ENCODE measurements around the gene TMEM252. TPM values are rescaled to one million over a fixed set of nuclear protein-coding genes. Genes with fewer than 3 reads are reported as not detected.

The TMEM252 gene
- polyA plus RNA-seq, 2 of the 4 experiments (the other 2 are of a cell fraction), result not detected

DNA sequence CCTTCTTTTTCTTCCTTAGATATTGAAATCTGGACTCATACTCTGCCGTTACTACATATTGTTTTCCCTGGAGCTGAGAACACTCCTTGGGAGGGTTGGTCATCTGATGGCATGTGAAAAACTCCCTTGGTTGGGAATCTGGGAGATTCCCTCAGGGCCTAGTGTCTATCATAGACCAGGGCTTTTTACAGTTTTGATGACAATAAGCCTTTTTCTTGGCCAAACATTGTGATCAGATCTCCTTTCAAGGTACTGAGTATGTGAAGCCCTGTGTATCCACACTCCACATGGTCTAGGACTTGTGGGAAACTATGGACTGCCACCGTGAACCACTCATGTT, 32.9 kb downstream of the TMEM252 start:
- peak in 1 of 2 experiments; percentile 27; a peak in 2 of 6 replicates for ATAC-seq
- CTCF ChIA-PET, result interaction anchor here (1.2 to 1.9 kb wide), 3 partner anchors 10 to 76 kb away, joined by 3 to 6 read pairs (median 3); no protein-coding TSS in a partner anchor

DNA sequence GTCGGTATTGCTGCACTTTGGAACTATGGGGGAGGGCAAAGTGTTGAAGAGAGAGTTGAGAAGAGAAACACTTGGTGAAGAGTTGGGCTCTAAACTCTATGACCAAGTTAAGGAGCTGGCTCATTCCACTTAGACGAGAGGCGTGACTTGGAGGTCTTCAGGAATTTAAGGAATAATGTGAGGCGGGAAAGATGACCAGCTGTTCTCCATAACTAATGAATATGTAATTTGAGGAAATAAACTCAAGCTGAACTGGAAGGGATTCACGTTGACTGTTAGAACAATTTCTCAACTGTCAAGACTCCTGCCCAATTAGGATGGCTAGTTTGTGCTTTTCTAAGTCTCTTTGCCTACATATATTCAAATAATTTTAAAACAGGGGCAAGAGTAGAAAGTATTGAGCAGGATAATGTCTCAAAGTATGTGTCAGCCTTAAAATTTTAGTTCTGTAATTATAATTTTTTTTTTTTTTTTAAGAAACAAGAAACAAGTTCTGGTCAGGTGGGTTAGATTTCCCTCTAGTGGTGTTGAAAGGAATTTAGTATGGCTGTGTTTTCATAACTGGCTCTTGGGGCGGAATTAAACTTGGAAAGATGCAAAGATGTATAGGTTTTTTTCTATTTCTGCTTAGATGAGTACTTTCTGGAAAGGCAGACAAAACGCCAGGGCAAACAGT, 33.4 kb downstream of the TMEM252 start:
- Histone ChIP-seq H3K9me3 (no peaks in the 10 kb centered on the region), H3K4me1 (no peaks in the 10 kb centered on the region), H3K27ac (no peak overlapping the region), H3K4me3 (no peak overlapping the region), H3K4me2 (no peak overlapping the region)
- no peak for FAIRE-seq
- peak in 1 of 2 experiments; percentile 57; a peak in 2 of 6 replicates for ATAC-seq
- WGBS (ENCODE audit: missing lambda C conversion rate), result 54% methylated on average over 7 of the region's 7 CpGs
- peak; percentile 15 to 17 for DNase-seq (ENCODE audit: low read depth in 1 of 2, low spot score in 1 of 2)
- POLR2A ChIA-PET, result no interaction called here
- CTCF ChIA-PET, result interaction anchor here (0.7 to 1.9 kb wide), 7 partner anchors 9 to 151 kb away, joined by 3 to 6 read pairs (median 3); partner anchors contain the start of gene PGM5
- TF ChIP-seq TFCP2L1 (CRISPR knock-in tag; IDR thresholded peaks at IDR 0.05) (no peak), CBX8 (IDR thresholded peaks at IDR 0.05) (no peak), SMC3 (IDR thresholded peaks at IDR 0.05) (peak; percentile 69), RAD21 (conservative IDR thresholded peaks at IDR 0.05 in 1 of 2, IDR thresholded peaks at IDR 0.05 in 1 of 2) (peak; percentile 65 to 72), FOXS1 (CRISPR knock-in tag; IDR thresholded peaks at IDR 0.05) (no peak), CHD4 (IDR thresholded peaks at IDR 0.05; ENCODE audit: borderline replicate concordance) (no peak), EP300 (IDR thresholded peaks at IDR 0.05) (no peak), RNF2 (IDR thresholded peaks at IDR 0.05; ENCODE audit: borderline replicate concordance, low read depth) (no peak), MYC (IDR thresholded peaks at IDR 0.05; ENCODE audit: borderline replicate concordance, low read length) (no peak), HDAC2 (IDR thresholded peaks at IDR 0.05) (no peak), NFE2L2 (conservative IDR thresholded peaks at IDR 0.05; ENCODE audit: low read length) (no peak), CEBPB (IDR thresholded peaks at IDR 0.05) (no peak), CBX2 (IDR thresholded peaks at IDR 0.05; ENCODE audit: borderline replicate concordance, low read depth) (no peak), CHD2 (IDR thresholded peaks at IDR 0.05; ENCODE audit: low read length, partially characterized antibody) (no peak), HOXA7 (CRISPR knock-in tag; IDR thresholded peaks at IDR 0.05) (no peak)
- TF ChIP-seq, protein P1, sequence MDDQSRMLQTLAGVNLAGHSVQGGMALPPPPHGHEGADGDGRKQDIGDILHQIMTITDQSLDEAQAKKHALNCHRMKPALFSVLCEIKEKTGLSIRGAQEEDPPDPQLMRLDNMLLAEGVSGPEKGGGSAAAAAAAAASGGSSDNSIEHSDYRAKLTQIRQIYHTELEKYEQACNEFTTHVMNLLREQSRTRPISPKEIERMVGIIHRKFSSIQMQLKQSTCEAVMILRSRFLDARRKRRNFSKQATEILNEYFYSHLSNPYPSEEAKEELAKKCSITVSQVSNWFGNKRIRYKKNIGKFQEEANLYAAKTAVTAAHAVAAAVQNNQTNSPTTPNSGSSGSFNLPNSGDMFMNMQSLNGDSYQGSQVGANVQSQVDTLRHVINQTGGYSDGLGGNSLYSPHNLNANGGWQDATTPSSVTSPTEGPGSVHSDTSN (IDR thresholded peaks at IDR 0.05), result no peak
- TF ChIP-seq, protein P2, sequence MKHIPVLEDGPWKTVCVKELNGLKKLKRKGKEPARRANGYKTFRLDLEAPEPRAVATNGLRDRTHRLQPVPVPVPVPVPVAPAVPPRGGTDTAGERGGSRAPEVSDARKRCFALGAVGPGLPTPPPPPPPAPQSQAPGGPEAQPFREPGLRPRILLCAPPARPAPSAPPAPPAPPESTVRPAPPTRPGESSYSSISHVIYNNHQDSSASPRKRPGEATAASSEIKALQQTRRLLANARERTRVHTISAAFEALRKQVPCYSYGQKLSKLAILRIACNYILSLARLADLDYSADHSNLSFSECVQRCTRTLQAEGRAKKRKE (CRISPR knock-in tag; IDR thresholded peaks at IDR 0.05; ENCODE audit: low read depth), result no peak
- TF ChIP-seq, protein P3, sequence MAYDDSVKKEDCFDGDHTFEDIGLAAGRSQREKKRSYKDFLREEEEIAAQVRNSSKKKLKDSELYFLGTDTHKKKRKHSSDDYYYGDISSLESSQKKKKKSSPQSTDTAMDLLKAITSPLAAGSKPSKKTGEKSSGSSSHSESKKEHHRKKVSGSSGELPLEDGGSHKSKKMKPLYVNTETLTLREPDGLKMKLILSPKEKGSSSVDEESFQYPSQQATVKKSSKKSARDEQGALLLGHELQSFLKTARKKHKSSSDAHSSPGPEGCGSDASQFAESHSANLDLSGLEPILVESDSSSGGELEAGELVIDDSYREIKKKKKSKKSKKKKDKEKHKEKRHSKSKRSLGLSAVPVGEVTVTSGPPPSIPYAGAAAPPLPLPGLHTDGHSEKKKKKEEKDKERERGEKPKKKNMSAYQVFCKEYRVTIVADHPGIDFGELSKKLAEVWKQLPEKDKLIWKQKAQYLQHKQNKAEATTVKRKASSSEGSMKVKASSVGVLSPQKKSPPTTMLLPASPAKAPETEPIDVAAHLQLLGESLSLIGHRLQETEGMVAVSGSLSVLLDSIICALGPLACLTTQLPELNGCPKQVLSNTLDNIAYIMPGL (CRISPR knock-in tag; IDR thresholded peaks at IDR 0.05; ENCODE audit: borderline replicate concordance), result no peak
- TF ChIP-seq, protein P4, sequence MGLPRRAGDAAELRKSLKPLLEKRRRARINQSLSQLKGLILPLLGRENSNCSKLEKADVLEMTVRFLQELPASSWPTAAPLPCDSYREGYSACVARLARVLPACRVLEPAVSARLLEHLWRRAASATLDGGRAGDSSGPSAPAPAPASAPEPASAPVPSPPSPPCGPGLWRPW (IDR thresholded peaks at IDR 0.05), result no peak
- TF ChIP-seq, protein P5, sequence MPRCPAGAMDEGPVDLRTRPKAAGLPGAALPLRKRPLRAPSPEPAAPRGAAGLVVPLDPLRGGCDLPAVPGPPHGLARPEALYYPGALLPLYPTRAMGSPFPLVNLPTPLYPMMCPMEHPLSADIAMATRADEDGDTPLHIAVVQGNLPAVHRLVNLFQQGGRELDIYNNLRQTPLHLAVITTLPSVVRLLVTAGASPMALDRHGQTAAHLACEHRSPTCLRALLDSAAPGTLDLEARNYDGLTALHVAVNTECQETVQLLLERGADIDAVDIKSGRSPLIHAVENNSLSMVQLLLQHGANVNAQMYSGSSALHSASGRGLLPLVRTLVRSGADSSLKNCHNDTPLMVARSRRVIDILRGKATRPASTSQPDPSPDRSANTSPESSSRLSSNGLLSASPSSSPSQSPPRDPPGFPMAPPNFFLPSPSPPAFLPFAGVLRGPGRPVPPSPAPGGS (IDR thresholded peaks at IDR 0.05), result no peak
- TF ChIP-seq, protein P6, sequence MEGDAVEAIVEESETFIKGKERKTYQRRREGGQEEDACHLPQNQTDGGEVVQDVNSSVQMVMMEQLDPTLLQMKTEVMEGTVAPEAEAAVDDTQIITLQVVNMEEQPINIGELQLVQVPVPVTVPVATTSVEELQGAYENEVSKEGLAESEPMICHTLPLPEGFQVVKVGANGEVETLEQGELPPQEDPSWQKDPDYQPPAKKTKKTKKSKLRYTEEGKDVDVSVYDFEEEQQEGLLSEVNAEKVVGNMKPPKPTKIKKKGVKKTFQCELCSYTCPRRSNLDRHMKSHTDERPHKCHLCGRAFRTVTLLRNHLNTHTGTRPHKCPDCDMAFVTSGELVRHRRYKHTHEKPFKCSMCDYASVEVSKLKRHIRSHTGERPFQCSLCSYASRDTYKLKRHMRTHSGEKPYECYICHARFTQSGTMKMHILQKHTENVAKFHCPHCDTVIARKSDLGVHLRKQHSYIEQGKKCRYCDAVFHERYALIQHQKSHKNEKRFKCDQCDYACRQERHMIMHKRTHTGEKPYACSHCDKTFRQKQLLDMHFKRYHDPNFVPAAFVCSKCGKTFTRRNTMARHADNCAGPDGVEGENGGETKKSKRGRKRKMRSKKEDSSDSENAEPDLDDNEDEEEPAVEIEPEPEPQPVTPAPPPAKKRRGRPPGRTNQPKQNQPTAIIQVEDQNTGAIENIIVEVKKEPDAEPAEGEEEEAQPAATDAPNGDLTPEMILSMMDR (IDR thresholded peaks at IDR 0.05), result peak; percentile 63

More for the DNA sequence above, 32.9 kb downstream of the TMEM252 start:
- FAIRE-seq (no peak), DNase-seq (ENCODE audit: low read depth in 1 of 2, low spot score in 1 of 2) (no peak)
- POLR2A ChIA-PET, result no interaction called here
- no peaks in the 10 kb centered on the region for H3K4me1 ChIP-seq
- no peaks in the 10 kb centered on the region for H3K9me3 ChIP-seq
- TF ChIP-seq, protein P7, sequence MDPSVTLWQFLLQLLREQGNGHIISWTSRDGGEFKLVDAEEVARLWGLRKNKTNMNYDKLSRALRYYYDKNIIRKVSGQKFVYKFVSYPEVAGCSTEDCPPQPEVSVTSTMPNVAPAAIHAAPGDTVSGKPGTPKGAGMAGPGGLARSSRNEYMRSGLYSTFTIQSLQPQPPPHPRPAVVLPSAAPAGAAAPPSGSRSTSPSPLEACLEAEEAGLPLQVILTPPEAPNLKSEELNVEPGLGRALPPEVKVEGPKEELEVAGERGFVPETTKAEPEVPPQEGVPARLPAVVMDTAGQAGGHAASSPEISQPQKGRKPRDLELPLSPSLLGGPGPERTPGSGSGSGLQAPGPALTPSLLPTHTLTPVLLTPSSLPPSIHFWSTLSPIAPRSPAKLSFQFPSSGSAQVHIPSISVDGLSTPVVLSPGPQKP (IDR thresholded peaks at IDR 0.05; ENCODE audit: low read depth, low read length), result no peak
- TF ChIP-seq, protein P6 (IDR thresholded peaks at IDR 0.05), result 0 out of 3 replicates have a peak, but pooled peaks have one; percentile 0
- TF ChIP-seq SMC3 (IDR thresholded peaks at IDR 0.05) (no peak), RNF2 (IDR thresholded peaks at IDR 0.05; ENCODE audit: borderline replicate concordance, low read depth) (no peak)
- WGBS (ENCODE audit: missing lambda C conversion rate), result 10% methylated on average over 2 of the region's 2 CpGs
- H3K4me3 ChIP-seq, result no peak overlapping the region
- no peak overlapping the region for H3K4me2 ChIP-seq
- H3K27ac ChIP-seq, result no peak overlapping the region
